K562 (cell line): ENCODE data around the gene C17orf113. TPM values are rescaled to one million over a fixed set of nuclear protein-coding genes. Genes with fewer than 3 reads are reported as not detected.

ENCODE experiments used
- ATAC-seq: fragments of 200-7000 bp; cut with Tn5 transposase; 3 replicates; pipeline ENCODE4 v1.9.1; 2020; ENCODE audit warnings: moderate library complexity
- BruUV-seq: library from RNA; stranded (reverse); fragments of 400-500 nt; replicated peaks from 2 replicates; lab custom pipeline; 2021; lab: Mats Ljungman, UMichigan
- CTCF ChIA-PET: fragments of 300-600 bp; formaldehyde crosslinking; extraction: SDS; loops from one replicate; lab custom pipeline; 2021; ENCODE audit warnings: low intra/inter-chr PET ratio; lab: Yijun Ruan, JAX
- POLR2A ChIA-PET: fragments of 300-600, 350-650 bp; sonication (Branson Sonifier 250); formaldehyde crosslinking; extraction: SDS; loops from one replicate; lab custom pipeline; 2021; ENCODE audit warnings: antibody characterized with exemption, inconsistent platforms; lab: Yijun Ruan, JAX
- DNase-seq, 4 experiments: peaks; one replicate each; pipeline versions ENCODE4 v3.0.0 to v3.0.0-alpha.2; 2011 to 2018; ENCODE audit warnings: low spot score in 3 of 4, mixed read lengths in 3 of 4; ENCODE audit errors: extremely low read depth in 1 of 4
- FAIRE-seq: peaks from 2 replicates; lab custom pipeline; 2011; peaks lifted over from hg19 to GRCh38; lab: Jason Lieb, UNC
- H2AFZ ChIP-seq: 2 replicates; pipeline ENCODE4 v1.6.0; 2011; ENCODE audit warnings: low read depth, low read length, control low read depth, inconsistent platforms
- H3K27ac ChIP-seq: fragments of 200-600 bp; 3 replicates; pipeline ENCODE4 v1.8.0; 2011; ENCODE audit warnings: low read depth, mild to moderate bottlenecking, control low read depth, inconsistent platforms, low read length, moderate library complexity, mixed read lengths; ENCODE audit errors: extremely low read depth
- H3K27me3 ChIP-seq, 2 experiments: fragments of 300-600 bp in 1 of 2; 2 replicates in 1 of 2; 3 replicates in 1 of 2; pipeline versions ENCODE4 v1.6.0 to v1.8.0; 2011; ENCODE audit warnings: inconsistent platforms in 2 of 2, low read length in 2 of 2, mild to moderate bottlenecking in 1 of 2, mixed read lengths in 1 of 2, moderate library complexity in 1 of 2; ENCODE audit not compliant: control insufficient read depth in 2 of 2, insufficient read depth in 2 of 2
- H3K36me3 ChIP-seq: fragments of 300-600 bp; 3 replicates; pipeline ENCODE4 v1.8.0; 2011; ENCODE audit warnings: mild to moderate bottlenecking, low read length, inconsistent platforms; ENCODE audit not compliant: control insufficient read depth, insufficient read depth
- H3K4me1 ChIP-seq, 2 experiments: fragments of 200-600 bp in 1 of 2; replicated peaks in 1 of 2; 2 replicates in 1 of 2; 3 replicates in 1 of 2; pipeline versions ENCODE4 v1.5.1 to v1.8.0; 2011; ENCODE audit warnings: inconsistent platforms in 2 of 2, low read length in 2 of 2, mild to moderate bottlenecking in 1 of 2, mixed read lengths in 1 of 2, moderate library complexity in 1 of 2; ENCODE audit not compliant: control insufficient read depth in 2 of 2, insufficient read depth in 2 of 2
- H3K4me2 ChIP-seq: 2 replicates; pipeline ENCODE4 v1.6.1; 2011; ENCODE audit warnings: low read length, control low read depth, inconsistent platforms, mixed read lengths; ENCODE audit not compliant: insufficient read depth
- H3K4me3 ChIP-seq: fragments of 200-600 bp; sonication (generic), shearing (Covaris generic); 2 replicates; pipeline ENCODE4 v1.5.1; 2016; ENCODE audit warnings: control low read depth, inconsistent platforms
- H3K79me2 ChIP-seq: fragments of 200-600 bp; 3 replicates; pipeline ENCODE4 v1.8.0; 2011; ENCODE audit warnings: low read length, inconsistent platforms; ENCODE audit not compliant: control insufficient read depth, insufficient read depth
- H3K9ac ChIP-seq, 2 experiments: 2 replicates each; pipeline versions ENCODE4 v1.6.0 to v1.6.1; 2011; ENCODE audit warnings: low read depth in 2 of 2, low read length in 2 of 2, control low read depth in 1 of 2, inconsistent platforms in 1 of 2, mild to moderate bottlenecking in 1 of 2, mixed read lengths in 1 of 2; ENCODE audit not compliant: insufficient read depth in 1 of 2
- H3K9me1 ChIP-seq: one replicate; pipeline ENCODE4 v1.6.0; 2011; ENCODE audit warnings: inconsistent platforms, mild to moderate bottlenecking, low read length, moderate library complexity; ENCODE audit not compliant: control insufficient read depth, insufficient read depth
- H3K9me3 ChIP-seq: replicated peaks from 2 replicates; pipeline ENCODE4 v1.5.1; 2011; ENCODE audit warnings: low read depth, low read length, inconsistent platforms; ENCODE audit not compliant: control insufficient read depth, insufficient read depth
- H4K20me1 ChIP-seq: replicated peaks from 2 replicates; pipeline ENCODE4 v1.6.1; 2011; ENCODE audit warnings: low read length, inconsistent platforms, mixed read lengths; ENCODE audit not compliant: control insufficient read depth, insufficient read depth
- CCNT2 ChIP-seq: IDR thresholded peaks from 2 replicates; pipeline ENCODE4 v1.6.1; 2011; ENCODE audit warnings: borderline replicate concordance, low read depth, mild to moderate bottlenecking, moderate library complexity, mixed read lengths, low read length; ENCODE audit not compliant: insufficient read length; ENCODE audit errors: extremely low read depth
- FOXK1 ChIP-seq: sonication (generic); formaldehyde crosslinking; IDR thresholded peaks from 2 replicates; pipeline ENCODE4 v1.8.0; 2022; ENCODE audit warnings: missing genetic modification reagents, mild to moderate bottlenecking, borderline replicate concordance
- LARP7 ChIP-seq: fragments of 450-650 bp; IDR thresholded peaks from 2 replicates; pipeline ENCODE4 v1.6.1; 2016
- TEAD1 ChIP-seq, 2 experiments: fragments of 450-650 bp in 1 of 2; sonication (generic) in 1 of 2; formaldehyde crosslinking; IDR thresholded peaks; 2 replicates each; pipeline versions ENCODE4 v1.4.0 to v1.8.0; 2020 to 2022; ENCODE audit warnings: mild to moderate bottlenecking in 2 of 2, missing genetic modification reagents in 1 of 2
- ZFP36 ChIP-seq: fragments of 150-350 bp; IDR thresholded peaks from 2 replicates; pipeline ENCODE4 v1.6.1; 2018; ENCODE audit warnings: low read length, low read depth; ENCODE audit not compliant: partially characterized antibody
- ZNF589 ChIP-seq: fragments of 200-800 bp; sonication (Bioruptor generic); IDR thresholded peaks from 2 replicates; pipeline ENCODE4 v1.6.1; 2016; ENCODE audit warnings: low read depth, missing genetic modification characterization, missing compliant biosample characterization
- ZNF766 ChIP-seq: fragments of 200-800 bp; sonication (Bioruptor generic); conservative IDR thresholded peaks from 2 replicates; pipeline ENCODE4 v1.6.1; 2016; ENCODE audit warnings: missing genetic modification characterization, missing compliant biosample characterization
- WGBS: fragments of 100-300 bp; shearing (Covaris generic); methylation state at CpG from one replicate; pipeline ENCODE4 v1.1.6; 2016; ENCODE audit warnings: low coverage, mixed read lengths; ENCODE audit not compliant: insufficient coverage; ENCODE audit errors: missing lambda C conversion rate; 5-methylcytosine and 5-hydroxymethylcytosine counted together
- in situ Hi-C: fragments of 300-500 bp; cut with MboI; formaldehyde crosslinking; loops from 4 replicates; pipeline ENCODE4 v1.15.0; 2018; ENCODE audit warnings: inconsistent platforms, mixed read lengths
- intact Hi-C: fragments of 100-400 bp; cut with micrococcal nuclease; formaldehyde crosslinking; loops from 2 replicates; pipeline ENCODE4 v1.14.2; 2022
- polyA plus RNA-seq, 8 experiments: library from polyadenylated mRNA; depleted of rRNA in 4 of 8; stranded (reverse) in 5 of 8; unstranded in 3 of 8; fragments of >200 nt; fragmentation: Nextera tagmentation in 2 of 8; fragmentation: Illumina TruSeq in 1 of 8; extraction: Ambion mirVana in 2 of 8; extraction: Trizol in 1 of 8; gene quantifications; 2 replicates each; pipeline versions ENCODE4 v1.2.1 to v1.2.3, GENCODE V29; 2011 to 2014; ENCODE audit warnings: inconsistent platforms in 1 of 8, missing spikeins in 1 of 8
- total RNA-seq, 7 experiments: library from RNA; depleted of rRNA in 6 of 7; stranded (reverse); fragments of >200 nt in 6 of 7; fragmentation: Illumina TruSeq in 2 of 7; extraction: Trizol in 2 of 7; gene quantifications; 2 replicates each; pipeline versions ENCODE4 v1.2.1 to v1.2.3, GENCODE V29; 2011 to 2021; ENCODE audit warnings: low replicate concordance in 1 of 7
- TF ChIP-seq, protein P1 (sequence below), 3 experiments: fragments of 200-800 bp in 1 of 3; sonication (Bioruptor generic) in 1 of 3; sonication (generic) in 1 of 3; formaldehyde crosslinking in 1 of 3; IDR thresholded peaks; 2 replicates each; pipeline versions ENCODE4 v1.6.1 to v1.8.0; 2016 to 2022; ENCODE audit warnings: mild to moderate bottlenecking in 2 of 3, missing compliant biosample characterization in 2 of 3, missing genetic modification characterization in 2 of 3, missing genetic modification reagents in 1 of 3
- TF ChIP-seq, protein P2 (sequence below): IDR thresholded peaks from 2 replicates; pipeline ENCODE4 v1.6.1; 2011; ENCODE audit warnings: borderline replicate concordance, low read depth, mild to moderate bottlenecking, moderate library complexity, low read length; ENCODE audit not compliant: insufficient read depth, poor library complexity, severe bottlenecking
- TF ChIP-seq, protein P3 (sequence below): sonication (generic); formaldehyde crosslinking; IDR thresholded peaks from 2 replicates; pipeline ENCODE4 v1.5.0; 2020; ENCODE audit warnings: missing genetic modification reagents

C17orf113 gene
- total and polyA plus RNA-seq, 9 of the 15 experiments (the other 6 are each of a cell fraction or from before 2014, with no cell fraction given), result 0.10 to 1.2 (median 0.31) TPM

DNA sequence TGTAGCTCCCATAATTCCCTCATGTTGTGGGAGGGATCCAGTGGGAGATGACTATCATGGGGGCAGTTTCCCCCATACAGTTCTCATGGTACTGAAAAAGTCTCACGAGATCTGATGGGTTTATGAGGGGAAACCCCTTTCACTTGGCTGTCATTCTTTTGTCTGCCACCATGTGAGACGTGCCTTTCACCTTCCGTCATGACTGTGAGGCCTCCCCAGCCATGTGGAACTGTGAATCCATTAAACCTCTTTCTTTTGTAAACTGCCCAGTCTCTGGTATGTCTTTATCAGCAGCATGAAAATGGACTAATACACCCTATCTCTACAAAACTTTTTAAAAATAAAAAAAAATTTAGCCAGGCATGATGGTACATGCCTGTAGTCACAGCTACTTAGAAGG lies 6.2 kb upstream of the C17orf113 start:
- no peak for ATAC-seq
- no peak for TF ChIP-seq TEAD1 (CRISPR knock-in tag; IDR thresholded peaks at IDR 0.05)
- TF ChIP-seq ZFP36, result peak; percentile 67
- peak; percentile 51; the same call in 1 of the 2 replicates for TF ChIP-seq ZNF766

DNA sequence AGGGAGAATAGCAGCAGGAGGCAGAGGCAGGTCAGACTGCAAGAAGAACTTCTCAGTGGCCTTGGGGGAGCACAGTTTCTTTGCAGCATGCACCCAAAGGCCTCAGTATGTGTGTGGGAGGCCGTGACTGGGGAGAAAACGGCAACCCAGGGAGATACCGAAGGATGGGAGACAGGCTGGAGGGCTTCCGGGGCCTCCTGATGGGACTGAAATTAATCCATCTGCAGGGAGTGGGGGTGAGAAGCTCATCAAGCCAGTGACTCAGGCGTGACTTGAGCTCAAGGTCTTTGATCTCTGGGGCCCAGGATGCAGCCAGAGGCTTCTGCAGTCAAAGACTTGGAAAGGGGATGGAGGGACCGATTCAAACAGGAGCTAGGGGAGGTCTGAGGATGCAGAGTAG lies 5.1 kb upstream of the C17orf113 start:
- in situ Hi-C loops (no loop called here), intact Hi-C loops (no loop called here)
- DNase-seq, result peak in 3 of 4 experiments; percentile 20 to 31 (median 25)
- no peak for ATAC-seq
- BruUV-seq, result no TSS peak
- no peak overlapping the region for H2AFZ ChIP-seq
- H3K27ac ChIP-seq, result no peak overlapping the region
- no peak overlapping the region for H3K4me2 ChIP-seq
- no peaks in the 10 kb centered on the region for H3K36me3 ChIP-seq
- H3K9me3 ChIP-seq, result no peaks in the 10 kb centered on the region
- peaks cover 10 to 49% of the 10 kb centered on the region in 2 experiments; a peak in 4 of 5 replicates for H3K27me3 ChIP-seq
- peaks cover 3% of the 10 kb centered on the region for H3K9me1 ChIP-seq
- ChIA-PET POLR2A (interaction anchor here (0.6 to 1.5 kb wide), 5 partner anchors 10 to 37 kb away, joined by 3 to 5 read pairs (median 3); partner anchors contain the start of gene NKIRAS2), CTCF (no interaction called here)
- H3K4me1 ChIP-seq, result peaks cover 3 to 12% of the 10 kb centered on the region in 2 experiments; a peak in 3 of 5 replicates
- WGBS, result 2% methylated on average over 6 of the region's 6 CpGs
- no peaks in the 10 kb centered on the region for H4K20me1 ChIP-seq
- no peak overlapping the region for H3K9ac ChIP-seq
- H3K79me2 ChIP-seq, result no peaks in the 10 kb centered on the region
- H3K4me3 ChIP-seq, result no peak overlapping the region
- peak; percentile 32 for FAIRE-seq
- TF ChIP-seq, protein P1, sequence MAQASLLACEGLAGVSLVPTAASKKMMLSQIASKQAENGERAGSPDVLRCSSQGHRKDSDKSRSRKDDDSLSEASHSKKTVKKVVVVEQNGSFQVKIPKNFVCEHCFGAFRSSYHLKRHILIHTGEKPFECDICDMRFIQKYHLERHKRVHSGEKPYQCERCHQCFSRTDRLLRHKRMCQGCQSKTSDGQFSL (CRISPR knock-in tag; IDR thresholded peaks at IDR 0.05), result no peak
- TF ChIP-seq, protein P1 (tag; IDR thresholded peaks at IDR 0.05), result no peak
- TF ChIP-seq ZNF589 (no peak), CCNT2 (no peak), LARP7 (no peak), FOXK1 (CRISPR knock-in tag) (no peak)
- TF ChIP-seq, protein P2, sequence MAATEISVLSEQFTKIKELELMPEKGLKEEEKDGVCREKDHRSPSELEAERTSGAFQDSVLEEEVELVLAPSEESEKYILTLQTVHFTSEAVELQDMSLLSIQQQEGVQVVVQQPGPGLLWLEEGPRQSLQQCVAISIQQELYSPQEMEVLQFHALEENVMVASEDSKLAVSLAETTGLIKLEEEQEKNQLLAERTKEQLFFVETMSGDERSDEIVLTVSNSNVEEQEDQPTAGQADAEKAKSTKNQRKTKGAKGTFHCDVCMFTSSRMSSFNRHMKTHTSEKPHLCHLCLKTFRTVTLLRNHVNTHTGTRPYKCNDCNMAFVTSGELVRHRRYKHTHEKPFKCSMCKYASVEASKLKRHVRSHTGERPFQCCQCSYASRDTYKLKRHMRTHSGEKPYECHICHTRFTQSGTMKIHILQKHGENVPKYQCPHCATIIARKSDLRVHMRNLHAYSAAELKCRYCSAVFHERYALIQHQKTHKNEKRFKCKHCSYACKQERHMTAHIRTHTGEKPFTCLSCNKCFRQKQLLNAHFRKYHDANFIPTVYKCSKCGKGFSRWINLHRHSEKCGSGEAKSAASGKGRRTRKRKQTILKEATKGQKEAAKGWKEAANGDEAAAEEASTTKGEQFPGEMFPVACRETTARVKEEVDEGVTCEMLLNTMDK, result no peak
- TF ChIP-seq, protein P3, sequence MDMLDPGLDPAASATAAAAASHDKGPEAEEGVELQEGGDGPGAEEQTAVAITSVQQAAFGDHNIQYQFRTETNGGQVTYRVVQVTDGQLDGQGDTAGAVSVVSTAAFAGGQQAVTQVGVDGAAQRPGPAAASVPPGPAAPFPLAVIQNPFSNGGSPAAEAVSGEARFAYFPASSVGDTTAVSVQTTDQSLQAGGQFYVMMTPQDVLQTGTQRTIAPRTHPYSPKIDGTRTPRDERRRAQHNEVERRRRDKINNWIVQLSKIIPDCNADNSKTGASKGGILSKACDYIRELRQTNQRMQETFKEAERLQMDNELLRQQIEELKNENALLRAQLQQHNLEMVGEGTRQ (CRISPR knock-in tag), result no peak

More for the DNA sequence above, 6.2 kb upstream of the C17orf113 start:
- H3K27me3 ChIP-seq, result peaks cover 10 to 44% of the 10 kb centered on the region in 2 experiments; a peak in 4 of 5 replicates
- ChIA-PET CTCF (no interaction called here), POLR2A (interaction anchor here (1.0 to 1.7 kb wide), 2 partner anchors 30 to 36 kb away, joined by 4 read pairs; partner anchors contain the start of gene NKIRAS2)
- H4K20me1 ChIP-seq, result no peaks in the 10 kb centered on the region
- intact Hi-C loops (no loop called here), in situ Hi-C loops (no loop called here)
- no peaks in the 10 kb centered on the region for H3K79me2 ChIP-seq
- H3K4me3 ChIP-seq, result no peak overlapping the region
- H3K27ac ChIP-seq, result no peak overlapping the region
- peaks cover 0 to 6% of the 10 kb centered on the region in 2 experiments; a peak in 3 of 5 replicates for H3K4me1 ChIP-seq
- DNase-seq (no peak), FAIRE-seq (no peak)
- no peak overlapping the region for H3K4me2 ChIP-seq
- H3K9me3 ChIP-seq, result no peaks in the 10 kb centered on the region
- no peak overlapping the region for H2AFZ ChIP-seq
- no peak overlapping the region for H3K9ac ChIP-seq
- WGBS, result 21% methylated on average over 3 of the region's 3 CpGs
- H3K36me3 ChIP-seq, result no peaks in the 10 kb centered on the region
- no TSS peak for BruUV-seq
- H3K9me1 ChIP-seq, result peaks cover 3% of the 10 kb centered on the region
